NCI-H2196 treated with DMSO at 0.1 percent for 48 hours (cell line): ENCODE measurements around the gene MGAT5B.

Experiments used
- DNase-seq: peaks from one replicate; lab custom pipeline; 2025; ENCODE audit not compliant: unreplicated experiment; lab: John Stamatoyannopoulos, UW

MGAT5B gene

GRCh38 chr17:76998839-76999238 is 130.6 kb downstream of the MGAT5B start:
- no peak for DNase-seq
